Activated CD4-positive, CD25-positive, alpha-beta regulatory T cell treated with anti-CD3 and anti-CD28 coated beads, Interleukin-2, amount 50 U/mL, for 24 hours (primary cell): ENCODE data around the gene USP27X.

Source experiments
- ATAC-seq, 2 donors: fragments of 150-1000 bp; cut with Tn5 transposase; one replicate each; pipeline ENCODE4 v1.10.0; 2021; ENCODE audit warnings: mild to moderate bottlenecking in 1 of 2, moderate library complexity in 1 of 2

USP27X gene

GRCh38 chrX:49884290-49884862, 5.1 kb downstream of the USP27X start:
- ATAC-seq = peak in 1 of 2 donors; percentile 19

GRCh38 chrX:49892542-49892941, 13.3 kb downstream of the USP27X start:
- ATAC-seq = no peak

GRCh38 chrX:49896951-49897350, 17.7 kb downstream of the USP27X start:
- no peak for ATAC-seq

DNA sequence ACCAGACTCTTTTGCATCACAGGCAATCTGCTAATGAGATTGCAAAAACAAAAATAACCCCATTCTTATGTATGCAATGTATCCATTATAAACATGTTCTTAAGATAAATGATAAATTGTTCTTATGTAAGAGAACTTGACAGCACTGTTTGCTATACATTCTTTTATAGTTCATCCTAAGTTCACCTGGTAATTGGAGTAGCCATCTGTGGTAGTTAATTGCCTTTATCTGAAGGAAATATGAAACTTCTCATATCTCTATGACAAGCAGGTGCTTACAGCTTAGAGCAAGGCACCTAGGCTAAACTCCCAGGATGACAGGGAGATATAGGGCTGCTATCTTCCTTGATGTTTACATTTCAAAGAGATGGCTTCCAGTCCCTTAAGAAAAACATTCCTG, 21.8 kb downstream of the USP27X start:
- no peak for ATAC-seq

- ATAC-seq = no peak
Observed at GRCh38 chrX:49910344-49910743, 31.1 kb downstream of the USP27X start.

- ATAC-seq = no peak
Observed at GRCh38 chrX:49912086-49912485, 32.8 kb downstream of the USP27X start.

- no peak for ATAC-seq
Observed at GRCh38 chrX:49912861-49913260, 33.6 kb downstream of the USP27X start.

DNA sequence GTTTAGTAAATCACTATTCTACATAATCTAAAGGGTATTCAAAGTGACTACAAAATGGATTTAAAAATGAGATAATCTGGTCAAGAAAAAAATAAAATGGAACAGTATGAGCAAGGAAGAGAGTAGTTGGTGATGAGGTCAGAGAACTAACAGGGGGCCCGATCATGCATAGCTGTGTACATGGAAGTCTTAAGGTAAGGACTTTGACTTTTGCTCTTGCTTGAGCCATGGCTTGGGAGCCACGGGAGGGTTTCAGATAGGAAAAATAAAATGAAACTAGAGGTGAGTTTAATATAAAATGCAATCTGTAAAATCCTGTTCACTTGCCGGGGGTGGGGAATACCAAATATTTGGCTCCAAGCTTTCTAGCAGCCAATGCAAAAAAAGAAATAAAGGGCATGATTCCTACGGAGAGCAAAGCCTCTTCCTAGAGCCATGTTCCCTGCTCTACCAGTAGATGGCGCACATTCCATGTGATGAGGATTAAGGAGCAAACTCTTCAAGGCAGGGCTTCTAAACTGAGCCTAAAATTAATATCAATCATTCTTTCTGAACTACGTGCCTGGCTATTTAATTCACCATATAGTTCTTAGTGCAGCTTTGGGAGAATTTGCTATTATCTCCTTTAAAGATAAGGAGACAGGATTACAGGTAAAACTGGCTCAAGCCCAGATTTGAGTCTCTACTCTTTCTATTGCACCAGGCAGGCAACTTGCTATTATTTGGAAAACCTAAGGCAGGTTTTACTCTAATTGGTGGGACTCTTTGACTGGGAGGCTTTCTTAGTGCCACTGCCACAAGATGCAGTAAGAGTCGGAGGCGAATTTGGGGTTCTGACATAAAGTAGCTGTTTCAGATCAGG, 36.3 kb downstream of the USP27X start:
- ATAC-seq = peak in 1 of 2 donors; percentile 58

GRCh38 chrX:49919617-49920016, 40.3 kb downstream of the USP27X start:
- no peak for ATAC-seq

GRCh38 chrX:49921109-49921508, 41.8 kb downstream of the USP27X start:
- ATAC-seq = no peak

GRCh38 chrX:49922291-49923241, 43.3 kb downstream of the USP27X start, which contains the start of gene CLCN5:
TSS of gene CLCN5 (plus strand) at chrX:49922596. CDS start at chrX:49925299, 2,703 bp downstream.
- ATAC-seq = peak; percentile 94

GRCh38 chrX:49925176-49925575, 45.9 kb downstream of the USP27X start:
- no peak for ATAC-seq

DNA sequence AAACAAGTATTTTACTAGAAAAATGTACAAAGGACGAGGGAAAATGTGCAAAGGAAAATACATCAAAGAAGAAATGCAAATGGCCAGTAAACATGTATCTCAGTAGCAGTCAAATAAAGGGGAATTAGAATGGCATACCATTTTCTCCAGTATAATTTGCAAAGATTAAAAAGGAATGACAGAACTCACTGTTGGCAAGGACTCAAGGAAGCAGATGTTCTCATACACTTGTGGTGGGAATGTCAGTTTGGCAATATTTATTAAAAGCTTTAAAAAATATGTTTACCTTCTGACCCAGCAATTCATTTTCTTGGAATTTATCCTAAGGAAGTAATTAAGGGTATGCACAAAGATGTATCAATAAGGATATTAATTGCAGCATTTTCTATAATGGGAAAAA, 50.8 kb downstream of the USP27X start:
- ATAC-seq = no peak
